ENCODE data around the gene EXOC7. TPM values are rescaled to one million over a fixed set of nuclear protein-coding genes. Genes with fewer than 3 reads are reported as not detected.
A peak's percentile ranks its signal among the peaks of the same experiment; 100 is the strongest.

The EXOC7 gene
- total RNA-seq, 1 donor from 2014 or later = 183 TPM

GRCh38 chr17:76135810-76136188 lies 32.2 kb upstream of the EXOC7 start:
- H3K4me3 Mint-ChIP-seq (ENCODE audit: unreplicated experiment) = no peak overlapping the region
- TF ChIP-seq CTCF (IDR thresholded peaks at IDR 0.05; ENCODE audit: unreplicated experiment) = no peak
- H3K4me1 Mint-ChIP-seq (ENCODE audit: unreplicated experiment) = peaks cover 35% of the 10 kb centered on the region
- H3K9me3 Mint-ChIP-seq (ENCODE audit: unreplicated experiment) = no peaks in the 10 kb centered on the region
- no peak for DNase-seq (ENCODE audit: low spot score)
- H3K36me3 Mint-ChIP-seq (ENCODE audit: low read depth, unreplicated experiment) = peaks cover 4% of the 10 kb centered on the region
- H3K27me3 Mint-ChIP-seq (ENCODE audit: unreplicated experiment) = peaks cover 19% of the 10 kb centered on the region
- no peak overlapping the region for H3K27ac Mint-ChIP-seq (ENCODE audit: unreplicated experiment)

- no peaks in the 10 kb centered on the region for H3K9me3 Mint-ChIP-seq (ENCODE audit: unreplicated experiment)
- H3K27ac Mint-ChIP-seq (ENCODE audit: unreplicated experiment) = no peak overlapping the region
- H3K4me3 Mint-ChIP-seq (ENCODE audit: unreplicated experiment) = peak overlapping the region; percentile 18
- H3K4me1 Mint-ChIP-seq (ENCODE audit: unreplicated experiment) = peaks cover 35% of the 10 kb centered on the region
- H3K27me3 Mint-ChIP-seq (ENCODE audit: unreplicated experiment) = peaks cover 20% of the 10 kb centered on the region
- no peak for DNase-seq (ENCODE audit: low spot score)
- peaks cover 4% of the 10 kb centered on the region for H3K36me3 Mint-ChIP-seq (ENCODE audit: low read depth, unreplicated experiment)
- no peak for TF ChIP-seq CTCF (IDR thresholded peaks at IDR 0.05; ENCODE audit: unreplicated experiment)
Observed at GRCh38 chr17:76134911-76135809, 31.6 kb upstream of the EXOC7 start.

- peaks cover under 1% of the 10 kb centered on the region for H3K36me3 Mint-ChIP-seq (ENCODE audit: low read depth, unreplicated experiment)
- H3K27me3 Mint-ChIP-seq (ENCODE audit: unreplicated experiment) = peaks cover 17% of the 10 kb centered on the region
- no peak overlapping the region for H3K27ac Mint-ChIP-seq (ENCODE audit: unreplicated experiment)
- TF ChIP-seq CTCF (IDR thresholded peaks at IDR 0.05; ENCODE audit: unreplicated experiment) = no peak
- no peak for DNase-seq (ENCODE audit: low spot score)
- no peaks in the 10 kb centered on the region for H3K9me3 Mint-ChIP-seq (ENCODE audit: unreplicated experiment)
- H3K4me1 Mint-ChIP-seq (ENCODE audit: unreplicated experiment) = peaks cover 22% of the 10 kb centered on the region
- no peak overlapping the region for H3K4me3 Mint-ChIP-seq (ENCODE audit: unreplicated experiment)
Observed at GRCh38 chr17:76132574-76133338, 29.2 kb upstream of the EXOC7 start.

- H3K27ac Mint-ChIP-seq (ENCODE audit: unreplicated experiment) = no peak overlapping the region
- H3K4me1 Mint-ChIP-seq (ENCODE audit: unreplicated experiment) = peaks cover 26% of the 10 kb centered on the region
Observed at GRCh38 chr17:76131692-76132573, 28.3 kb upstream of the EXOC7 start.

More at GRCh38 chr17:76131692-76132573, 28.3 kb upstream of the EXOC7 start:
- DNase-seq (ENCODE audit: low spot score) = no peak
- TF ChIP-seq CTCF (IDR thresholded peaks at IDR 0.05; ENCODE audit: unreplicated experiment) = no peak
- Mint-ChIP-seq H3K27me3 (ENCODE audit: unreplicated experiment) (peaks cover 17% of the 10 kb centered on the region), H3K36me3 (ENCODE audit: low read depth, unreplicated experiment) (no peaks in the 10 kb centered on the region), H3K4me3 (ENCODE audit: unreplicated experiment) (no peak overlapping the region), H3K9me3 (ENCODE audit: unreplicated experiment) (no peaks in the 10 kb centered on the region)
